SK-N-MC (cell line): ENCODE measurements around the gene ZNF330.

ENCODE experiments used
- EZH2 ChIP-seq: fragments of 200-600 bp; sonication (generic); IDR thresholded peaks from one replicate; pipeline ENCODE4 v1.6.1; 2017; ENCODE audit warnings: antibody characterized with exemption
- POLR2AphosphoS5 ChIP-seq: IDR thresholded peaks from 2 replicates; pipeline ENCODE4 v1.6.1; 2012; ENCODE audit warnings: mild to moderate bottlenecking, low read depth, low read length, borderline replicate concordance

- TF ChIP-seq POLR2AphosphoS5 (no peak), EZH2 (no peak)
Observed at GRCh38 chr4:141229408-141230101, 8.9 kb downstream of the ZNF330 start.
